ENCODE measurements around the gene MADD. TPM values are rescaled to one million over a fixed set of nuclear protein-coding genes. Genes with fewer than 3 reads are reported as not detected.

Gene MADD
- total RNA-seq, 3 donors from 2014 or later (not counting 1 experiment from before 2014, with no cell fraction given) = 333 to 383 (median 335) TPM

DNA sequence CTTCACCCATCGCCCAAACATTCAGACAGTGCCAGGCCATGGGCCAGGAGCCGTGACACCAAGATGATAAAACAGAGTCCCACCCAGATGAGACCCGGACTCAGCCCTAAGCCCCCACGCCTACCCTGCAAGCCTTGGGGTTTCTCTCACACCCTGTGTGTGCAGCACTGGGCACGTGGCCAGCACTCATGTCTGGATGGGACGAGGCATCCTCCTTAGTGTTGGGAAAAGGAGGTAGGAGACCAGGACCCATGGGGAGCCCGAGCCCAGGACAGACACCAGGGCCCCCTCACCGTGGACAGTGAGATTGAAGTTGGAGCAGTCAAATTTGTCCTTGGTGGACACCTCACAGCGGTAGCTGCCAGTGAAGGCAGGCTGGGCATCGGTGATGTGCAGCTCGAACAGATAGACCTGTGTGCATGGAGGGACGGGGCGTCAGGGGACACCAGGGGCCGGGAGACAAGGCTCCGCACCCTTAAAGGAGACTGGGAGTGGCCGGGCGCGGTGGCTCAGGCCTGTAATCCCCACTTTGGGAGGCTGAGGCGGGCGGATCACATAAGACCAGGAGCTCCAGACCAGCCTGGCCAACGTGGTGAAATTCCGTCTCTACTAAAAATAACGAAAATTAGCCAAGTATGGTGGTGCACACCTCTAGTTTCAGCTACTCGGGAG lies 78.3 kb downstream of the MADD start:
- no peaks in the 10 kb centered on the region for H3K27me3 ChIP-seq (ENCODE audit: control insufficient read depth, insufficient read depth, low read length)
- ATAC-seq = no peak
- no peaks in the 10 kb centered on the region for H3K9me3 Mint-ChIP-seq
- no peak overlapping the region for H3K4me3 Mint-ChIP-seq
- TF ChIP-seq, protein P1, sequence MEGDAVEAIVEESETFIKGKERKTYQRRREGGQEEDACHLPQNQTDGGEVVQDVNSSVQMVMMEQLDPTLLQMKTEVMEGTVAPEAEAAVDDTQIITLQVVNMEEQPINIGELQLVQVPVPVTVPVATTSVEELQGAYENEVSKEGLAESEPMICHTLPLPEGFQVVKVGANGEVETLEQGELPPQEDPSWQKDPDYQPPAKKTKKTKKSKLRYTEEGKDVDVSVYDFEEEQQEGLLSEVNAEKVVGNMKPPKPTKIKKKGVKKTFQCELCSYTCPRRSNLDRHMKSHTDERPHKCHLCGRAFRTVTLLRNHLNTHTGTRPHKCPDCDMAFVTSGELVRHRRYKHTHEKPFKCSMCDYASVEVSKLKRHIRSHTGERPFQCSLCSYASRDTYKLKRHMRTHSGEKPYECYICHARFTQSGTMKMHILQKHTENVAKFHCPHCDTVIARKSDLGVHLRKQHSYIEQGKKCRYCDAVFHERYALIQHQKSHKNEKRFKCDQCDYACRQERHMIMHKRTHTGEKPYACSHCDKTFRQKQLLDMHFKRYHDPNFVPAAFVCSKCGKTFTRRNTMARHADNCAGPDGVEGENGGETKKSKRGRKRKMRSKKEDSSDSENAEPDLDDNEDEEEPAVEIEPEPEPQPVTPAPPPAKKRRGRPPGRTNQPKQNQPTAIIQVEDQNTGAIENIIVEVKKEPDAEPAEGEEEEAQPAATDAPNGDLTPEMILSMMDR (IDR thresholded peaks at IDR 0.05) = no peak
- no peaks in the 10 kb centered on the region for H3K4me1 ChIP-seq (ENCODE audit: control insufficient read depth, insufficient read depth, low read length)
- H3K4me3 ChIP-seq (ENCODE audit: low read length) = no peak overlapping the region
- no peaks in the 10 kb centered on the region for H3K36me3 Mint-ChIP-seq
- no peaks in the 10 kb centered on the region for H3K9me3 ChIP-seq (ENCODE audit: control insufficient read depth, insufficient read depth, low read length)
- DNase-seq = no peak
- 90% methylated on average over 24 of the region's 24 CpGs for WGBS (ENCODE audit: insufficient coverage)
- no peak overlapping the region for H3K27ac ChIP-seq (ENCODE audit: low read length)
- no peaks in the 10 kb centered on the region for H3K27me3 Mint-ChIP-seq (ENCODE audit: low read depth in 2 of 2)
- no peaks in the 10 kb centered on the region for H3K36me3 ChIP-seq (ENCODE audit: control insufficient read depth, insufficient read depth, low read length)
- H3K27ac Mint-ChIP-seq = no peak overlapping the region
- H3K4me1 Mint-ChIP-seq = no peaks in the 10 kb centered on the region
- intact Hi-C loops (cut with micrococcal nuclease) = no loop called here

DNA sequence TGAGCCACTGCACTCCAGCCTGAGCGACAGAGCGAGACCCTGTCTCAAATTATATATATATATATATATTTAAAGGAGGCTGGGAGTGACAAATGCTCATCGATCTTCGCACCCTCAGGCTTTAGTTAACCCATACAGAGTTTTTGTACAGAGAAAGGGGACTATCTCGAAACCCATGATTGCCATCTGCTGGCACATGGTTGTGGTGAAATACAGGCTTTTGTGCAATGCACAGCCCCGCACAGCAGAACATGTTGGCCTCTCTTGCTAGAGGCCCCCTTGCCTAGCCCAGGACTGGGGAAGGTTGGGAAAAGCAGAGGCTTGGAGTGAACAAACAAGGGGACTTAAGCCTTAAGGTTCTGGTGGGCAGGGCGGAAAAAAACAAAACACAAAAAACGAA lies 78.9 kb downstream of the MADD start:
- no peak for ATAC-seq
- TF ChIP-seq, protein P1 (IDR thresholded peaks at IDR 0.05) = no peak
- H3K9me3 Mint-ChIP-seq = no peaks in the 10 kb centered on the region
- H3K36me3 ChIP-seq (ENCODE audit: control insufficient read depth, insufficient read depth, low read length) = no peaks in the 10 kb centered on the region
- no peak overlapping the region for H3K27ac ChIP-seq (ENCODE audit: low read length)
- H3K27me3 ChIP-seq (ENCODE audit: control insufficient read depth, insufficient read depth, low read length) = no peaks in the 10 kb centered on the region
- no peak overlapping the region for H3K4me3 ChIP-seq (ENCODE audit: low read length)
- no peaks in the 10 kb centered on the region for H3K27me3 Mint-ChIP-seq (ENCODE audit: low read depth in 2 of 2)
- no peaks in the 10 kb centered on the region for H3K9me3 ChIP-seq (ENCODE audit: control insufficient read depth, insufficient read depth, low read length)
- H3K27ac Mint-ChIP-seq = no peak overlapping the region
- H3K4me3 Mint-ChIP-seq = no peak overlapping the region
- intact Hi-C loops (cut with micrococcal nuclease) = no loop called here
- no peak for DNase-seq
- no peaks in the 10 kb centered on the region for H3K36me3 Mint-ChIP-seq
- H3K4me1 ChIP-seq (ENCODE audit: control insufficient read depth, insufficient read depth, low read length) = no peaks in the 10 kb centered on the region
- H3K4me1 Mint-ChIP-seq = no peaks in the 10 kb centered on the region
- WGBS (ENCODE audit: insufficient coverage) = 74% methylated on average over 4 of the region's 8 CpGs

DNA sequence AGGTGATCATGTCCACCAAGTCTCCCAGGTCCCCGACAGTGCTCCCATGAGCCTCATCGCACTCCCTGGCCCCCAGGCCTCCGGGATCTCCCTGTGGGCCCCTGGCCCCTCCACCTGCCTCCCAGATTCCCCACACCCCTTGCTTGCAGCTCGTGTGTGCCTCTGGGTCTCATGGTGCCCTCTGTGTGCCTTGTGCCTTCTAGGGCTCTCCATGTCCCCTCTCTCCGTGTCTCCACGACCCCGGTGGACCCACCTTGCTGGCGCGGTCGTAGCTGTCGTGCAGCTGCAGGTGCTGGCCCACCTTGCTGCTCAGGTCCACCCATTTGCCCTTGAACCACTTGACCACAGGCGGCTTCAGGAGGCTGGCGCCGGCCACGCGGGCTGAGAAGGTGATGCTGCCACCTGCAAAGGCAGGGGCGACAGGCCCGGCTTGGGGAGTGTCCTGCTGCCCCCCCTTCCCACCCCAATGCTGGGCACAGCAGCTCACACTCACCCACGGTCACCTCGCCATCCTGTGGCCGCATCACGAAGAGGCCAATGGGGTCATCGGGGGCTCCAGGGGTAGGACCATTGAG lies 79.7 kb downstream of the MADD start:
- Histone ChIP-seq H3K27ac (ENCODE audit: low read length) (no peak overlapping the region), H3K36me3 (ENCODE audit: control insufficient read depth, insufficient read depth, low read length) (no peaks in the 10 kb centered on the region), H3K4me3 (ENCODE audit: low read length) (no peak overlapping the region), H3K27me3 (ENCODE audit: control insufficient read depth, insufficient read depth, low read length) (no peaks in the 10 kb centered on the region), H3K9me3 (ENCODE audit: control insufficient read depth, insufficient read depth, low read length) (no peaks in the 10 kb centered on the region), H3K4me1 (ENCODE audit: control insufficient read depth, insufficient read depth, low read length) (no peaks in the 10 kb centered on the region)
- no peak overlapping the region for H3K4me3 Mint-ChIP-seq
- no peak overlapping the region for H3K27ac Mint-ChIP-seq
- 89% methylated on average over 23 of the region's 23 CpGs for WGBS (ENCODE audit: insufficient coverage)
- no peaks in the 10 kb centered on the region for H3K9me3 Mint-ChIP-seq
- no peaks in the 10 kb centered on the region for H3K27me3 Mint-ChIP-seq (ENCODE audit: low read depth in 2 of 2)
- H3K4me1 Mint-ChIP-seq = no peaks in the 10 kb centered on the region
- TF ChIP-seq, protein P1 (IDR thresholded peaks at IDR 0.05) = no peak
- intact Hi-C loops (cut with micrococcal nuclease) = no loop called here
- H3K36me3 Mint-ChIP-seq = no peaks in the 10 kb centered on the region
- no peak for DNase-seq
- no peak for ATAC-seq

DNA sequence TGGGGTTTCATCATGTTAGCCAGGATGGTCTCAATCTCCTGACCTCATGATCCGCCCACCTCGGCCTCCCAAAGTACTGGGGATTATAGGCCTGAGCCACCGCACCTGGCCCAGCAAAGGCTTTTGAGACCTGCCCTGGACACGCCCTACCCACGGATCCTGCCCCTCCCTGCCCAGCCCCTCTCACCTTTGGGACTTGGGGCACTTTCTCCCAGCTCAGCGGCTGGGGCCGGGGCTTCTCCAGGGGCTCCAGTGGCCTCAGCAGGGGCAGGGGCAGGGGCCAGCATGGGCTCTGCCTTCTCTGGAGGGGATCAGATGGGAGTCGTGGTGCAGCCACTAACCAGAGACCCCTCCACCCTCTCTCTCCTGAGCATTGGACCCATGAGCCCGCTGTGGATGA lies 80.4 kb downstream of the MADD start:
- H3K36me3 ChIP-seq (ENCODE audit: control insufficient read depth, insufficient read depth, low read length) = no peaks in the 10 kb centered on the region
- WGBS (ENCODE audit: insufficient coverage) = 88% methylated on average over 9 of the region's 9 CpGs
- no peaks in the 10 kb centered on the region for H3K4me1 ChIP-seq (ENCODE audit: control insufficient read depth, insufficient read depth, low read length)
- H3K9me3 ChIP-seq (ENCODE audit: control insufficient read depth, insufficient read depth, low read length) = no peaks in the 10 kb centered on the region
- no peak overlapping the region for H3K4me3 Mint-ChIP-seq
- no peak for DNase-seq
- TF ChIP-seq, protein P1 (IDR thresholded peaks at IDR 0.05) = no peak
- no peaks in the 10 kb centered on the region for H3K27me3 ChIP-seq (ENCODE audit: control insufficient read depth, insufficient read depth, low read length)
- no peak overlapping the region for H3K4me3 ChIP-seq (ENCODE audit: low read length)
- H3K27ac Mint-ChIP-seq = no peak overlapping the region
- no peaks in the 10 kb centered on the region for H3K4me1 Mint-ChIP-seq
- no peaks in the 10 kb centered on the region for H3K36me3 Mint-ChIP-seq
- no peak overlapping the region for H3K27ac ChIP-seq (ENCODE audit: low read length)
- H3K27me3 Mint-ChIP-seq (ENCODE audit: low read depth in 2 of 2) = no peaks in the 10 kb centered on the region
- no peaks in the 10 kb centered on the region for H3K9me3 Mint-ChIP-seq
- intact Hi-C loops (cut with micrococcal nuclease) = no loop called here
- ATAC-seq = no peak
